Gastrocnemius medialis (tissue), 4 donors: ENCODE data around the gene LBX1.

Experiments used
- POLR2A ChIP-seq, 2 donors: fragments of 450-650 bp; IDR thresholded peaks; one replicate each; pipeline ENCODE4 v1.6.1; 2017; ENCODE audit warnings: antibody characterized with exemption in 2 of 2, mild to moderate bottlenecking in 2 of 2, moderate library complexity in 2 of 2
- TF ChIP-seq, protein P1 (sequence below), 5 experiments: fragments of 450-650 bp in 3 of 5; fragments of 200-600 bp in 2 of 5; sonication (generic) in 2 of 5; IDR thresholded peaks in 4 of 5; conservative IDR thresholded peaks in 1 of 5; 1 replicate in 4 of 5; 2 replicates in 1 of 5; pipeline ENCODE4 v1.5.1; 2016 to 2019; ENCODE audit warnings: antibody characterized with exemption in 5 of 5, mild to moderate bottlenecking in 3 of 5, moderate library complexity in 3 of 5

DNA sequence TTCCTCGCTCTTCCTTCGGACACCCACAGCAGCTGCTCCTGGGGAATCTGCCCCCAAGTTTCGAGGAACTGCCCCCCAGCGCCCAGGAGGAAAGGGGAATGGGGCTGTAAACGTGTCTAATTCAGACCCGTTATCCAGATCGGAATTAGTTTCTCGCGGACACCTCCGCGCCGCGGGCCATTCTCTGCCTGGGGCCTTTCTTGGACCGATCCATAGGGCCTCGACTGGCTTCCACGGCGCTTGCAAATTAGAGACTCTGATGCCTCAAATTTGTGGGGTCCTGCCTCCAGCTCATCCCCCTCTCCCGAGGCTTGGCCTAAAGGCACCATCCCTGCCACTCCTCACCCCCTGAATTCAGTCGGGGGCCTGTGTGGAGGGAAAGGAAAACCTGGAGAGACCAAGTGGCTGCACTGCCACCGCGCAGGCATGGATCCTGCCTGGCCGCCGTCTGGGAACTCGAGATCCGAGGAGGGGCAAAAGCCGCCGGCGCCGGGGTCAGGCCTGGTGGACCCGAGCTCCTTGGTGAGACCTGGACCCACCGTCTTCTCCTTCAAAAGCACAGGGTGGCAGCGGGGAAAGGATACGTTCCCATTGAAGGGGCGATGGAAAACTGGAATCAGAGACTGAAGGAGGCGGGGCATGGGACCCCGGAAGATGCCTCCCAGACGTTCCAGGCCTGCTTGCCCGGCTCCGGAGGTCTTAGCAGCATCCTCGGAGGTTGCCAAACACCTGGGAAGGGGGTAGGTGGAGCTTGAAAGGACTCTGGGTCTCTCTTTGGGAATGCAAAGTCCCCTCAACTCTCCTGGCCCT lies 13.7 kb downstream of the LBX1 start:
- TF ChIP-seq, protein P1, sequence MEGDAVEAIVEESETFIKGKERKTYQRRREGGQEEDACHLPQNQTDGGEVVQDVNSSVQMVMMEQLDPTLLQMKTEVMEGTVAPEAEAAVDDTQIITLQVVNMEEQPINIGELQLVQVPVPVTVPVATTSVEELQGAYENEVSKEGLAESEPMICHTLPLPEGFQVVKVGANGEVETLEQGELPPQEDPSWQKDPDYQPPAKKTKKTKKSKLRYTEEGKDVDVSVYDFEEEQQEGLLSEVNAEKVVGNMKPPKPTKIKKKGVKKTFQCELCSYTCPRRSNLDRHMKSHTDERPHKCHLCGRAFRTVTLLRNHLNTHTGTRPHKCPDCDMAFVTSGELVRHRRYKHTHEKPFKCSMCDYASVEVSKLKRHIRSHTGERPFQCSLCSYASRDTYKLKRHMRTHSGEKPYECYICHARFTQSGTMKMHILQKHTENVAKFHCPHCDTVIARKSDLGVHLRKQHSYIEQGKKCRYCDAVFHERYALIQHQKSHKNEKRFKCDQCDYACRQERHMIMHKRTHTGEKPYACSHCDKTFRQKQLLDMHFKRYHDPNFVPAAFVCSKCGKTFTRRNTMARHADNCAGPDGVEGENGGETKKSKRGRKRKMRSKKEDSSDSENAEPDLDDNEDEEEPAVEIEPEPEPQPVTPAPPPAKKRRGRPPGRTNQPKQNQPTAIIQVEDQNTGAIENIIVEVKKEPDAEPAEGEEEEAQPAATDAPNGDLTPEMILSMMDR (IDR thresholded peaks at IDR 0.05 in 4 of 5, conservative IDR thresholded peaks at IDR 0.05 in 1 of 5), result no peak
- no peak for TF ChIP-seq POLR2A (IDR thresholded peaks at IDR 0.05)
